H54 (cell line): Measurements from ENCODE around the gene TOMM22.

Experiments
- DNase-seq: peaks from one replicate; pipeline ENCODE4 v3.0.0; 2011; ENCODE audit warnings: low spot score, mixed read lengths; ENCODE audit not compliant: insufficient read length
- FAIRE-seq: peaks from 3 replicates; lab custom pipeline; 2011; peaks lifted over from hg19 to GRCh38; lab: Jason Lieb, UNC
- POLR2A ChIP-seq: IDR thresholded peaks from 2 replicates; pipeline ENCODE4 v1.6.1; 2011; ENCODE audit warnings: low read depth, mild to moderate bottlenecking, low read length

TOMM22 gene

DNA sequence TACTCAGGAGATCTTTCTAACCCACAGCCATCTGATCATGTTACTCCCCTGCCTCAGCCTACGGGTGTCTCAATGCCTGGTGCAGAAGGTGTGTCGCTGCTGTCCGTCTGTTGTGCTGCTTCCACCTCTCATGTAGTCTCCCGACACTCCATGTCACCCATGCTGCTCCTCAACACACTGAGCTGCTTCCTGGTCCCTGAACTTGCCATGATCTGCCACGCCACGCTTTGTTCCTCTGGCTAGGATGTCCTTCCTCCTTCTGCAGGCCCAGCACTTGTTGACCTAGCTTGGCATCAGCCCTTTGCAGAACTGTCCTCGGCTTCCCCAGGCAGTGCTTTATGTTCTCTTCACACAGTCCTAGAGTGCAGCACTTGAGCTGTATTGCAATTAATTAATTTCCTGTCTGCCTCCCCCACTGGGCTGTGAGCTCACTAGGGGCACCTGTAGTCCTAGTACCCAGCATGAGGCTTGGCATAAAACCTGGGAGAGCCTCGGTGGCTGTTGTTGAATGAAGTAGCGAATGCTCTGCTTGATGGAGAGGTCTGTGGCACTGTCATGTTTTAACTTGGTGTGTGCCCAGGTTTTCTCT is 33.5 kb downstream of the TOMM22 start:
- FAIRE-seq (no peak), DNase-seq (no peak)
- TF ChIP-seq POLR2A: no peak

DNA sequence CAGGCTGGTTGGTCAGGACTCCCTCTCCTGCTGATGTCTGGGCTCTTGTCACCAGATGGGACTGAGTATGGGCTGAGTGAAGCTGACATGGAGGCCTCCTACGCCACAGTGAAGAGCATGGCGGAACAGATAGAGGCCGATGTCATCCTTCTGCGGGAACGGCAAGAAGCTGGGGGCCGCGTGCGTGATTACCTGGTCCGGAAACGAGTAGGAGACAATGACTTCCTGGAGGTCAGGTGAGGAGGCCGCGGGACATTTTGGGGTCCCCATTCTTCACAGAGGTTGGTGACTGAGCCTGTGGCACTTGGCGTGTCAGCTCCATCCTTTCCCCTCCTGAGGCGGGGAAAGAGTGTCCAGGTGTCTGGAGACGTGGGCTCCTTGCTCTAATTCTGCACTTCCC is 34.1 kb downstream of the TOMM22 start:
- FAIRE-seq (no peak), DNase-seq (no peak)
- TF ChIP-seq POLR2A: no peak

DNA sequence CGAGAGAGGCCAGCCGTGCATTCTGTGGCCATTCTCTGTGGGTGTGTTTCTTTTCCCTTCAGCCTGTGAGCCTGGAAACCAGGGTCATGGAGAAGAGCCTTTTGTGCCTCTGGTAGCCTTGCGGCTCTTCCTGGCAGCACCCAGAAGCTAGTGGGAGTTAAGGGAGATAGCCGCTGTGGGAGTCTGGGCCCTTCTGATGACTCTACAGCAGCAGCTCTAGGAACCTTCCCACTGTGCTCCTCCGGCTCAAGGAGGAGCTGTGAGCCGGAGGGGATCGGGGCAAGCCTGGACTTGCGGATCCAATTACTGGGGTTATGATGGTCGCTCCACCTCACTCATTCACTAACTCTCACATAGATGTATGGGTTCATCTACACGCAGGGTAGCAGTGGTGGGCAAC is 34.5 kb downstream of the TOMM22 start:
- no peak for TF ChIP-seq POLR2A
- DNase-seq (no peak), FAIRE-seq (no peak)

DNA sequence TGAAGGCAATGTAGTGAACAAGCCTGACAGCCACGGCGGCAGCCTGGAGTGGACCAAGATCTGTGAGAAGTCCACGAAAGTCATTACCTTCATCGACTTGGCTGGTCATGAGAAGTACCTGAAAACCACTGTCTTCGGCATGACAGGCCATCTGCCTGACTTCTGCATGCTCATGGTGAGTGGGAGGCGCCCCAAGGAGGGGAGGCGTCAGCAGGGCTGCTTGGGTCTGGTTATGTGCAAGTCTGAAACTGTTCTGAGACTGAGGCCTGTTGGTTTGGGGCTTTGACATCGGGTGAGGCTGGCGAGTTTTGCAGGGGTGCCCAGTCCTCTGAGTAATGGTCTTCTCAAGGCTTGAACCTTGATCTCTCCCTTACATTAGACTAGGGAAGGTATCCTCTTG is 35.1 kb downstream of the TOMM22 start:
- no peak for DNase-seq
- no peak for FAIRE-seq
- no peak for TF ChIP-seq POLR2A

DNA sequence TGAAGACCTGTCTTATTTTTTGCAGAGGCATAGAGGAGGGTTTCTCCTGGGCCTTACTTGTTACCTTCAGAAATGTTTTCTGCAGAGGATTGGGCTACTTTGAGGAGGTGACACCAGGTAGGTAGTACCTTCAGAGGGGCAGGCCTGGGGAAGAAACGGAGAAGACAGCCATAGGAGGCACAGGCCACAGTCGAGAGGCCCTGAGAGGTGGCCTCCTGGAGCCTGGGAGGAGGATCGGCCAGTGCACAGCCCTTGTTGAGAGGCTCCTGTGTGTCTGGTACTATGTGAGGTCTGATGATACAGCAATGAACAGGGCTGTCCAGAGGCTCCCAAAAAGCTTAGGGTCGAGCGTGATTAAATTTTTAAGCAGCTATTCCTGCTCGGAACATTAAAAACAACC is 35.5 kb downstream of the TOMM22 start:
- no peak for TF ChIP-seq POLR2A
- DNase-seq (no peak), FAIRE-seq (no peak)

DNA sequence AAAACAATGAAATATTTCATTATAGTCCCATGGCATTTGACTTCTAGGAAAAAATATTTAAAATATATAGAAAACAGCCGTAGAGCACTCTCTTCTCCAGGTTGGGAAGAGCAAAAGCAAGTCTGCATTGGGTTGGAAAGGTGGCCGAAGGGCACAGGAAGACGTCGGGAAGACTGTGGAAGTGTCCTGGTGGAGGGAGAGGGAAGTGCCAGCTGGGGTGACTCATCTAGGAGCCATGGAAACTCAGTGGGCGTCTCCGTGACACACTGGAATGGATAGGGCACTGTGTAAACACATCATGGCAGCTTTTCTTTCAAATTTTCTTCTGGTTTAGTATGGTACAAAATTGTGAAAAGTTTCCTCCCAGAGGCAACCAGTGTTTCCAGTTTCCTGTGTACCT is 36.7 kb downstream of the TOMM22 start:
- FAIRE-seq: peak; percentile 82
- DNase-seq: peak; percentile 71
- TF ChIP-seq POLR2A: no peak

DNA sequence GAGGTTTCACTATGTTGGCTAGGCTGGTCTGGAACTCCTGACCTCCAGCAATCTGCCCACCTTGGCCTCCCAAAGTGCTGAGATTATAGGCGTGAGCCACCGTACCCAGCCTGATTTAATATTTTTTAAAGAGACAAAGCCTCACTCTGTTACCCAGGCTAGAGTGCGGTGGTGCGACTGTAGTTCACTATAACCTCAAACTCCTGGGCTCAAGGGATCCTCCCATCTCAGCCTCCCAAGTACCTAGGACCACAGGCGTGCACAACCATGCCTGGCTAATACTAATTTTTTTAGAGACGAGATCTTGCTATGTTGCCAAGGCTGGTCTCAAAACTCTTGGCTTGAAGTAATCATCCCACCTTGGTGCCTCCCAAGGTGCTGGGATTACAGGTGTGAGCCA is 37.4 kb downstream of the TOMM22 start:
- no peak for TF ChIP-seq POLR2A
- FAIRE-seq (no peak), DNase-seq (no peak)

DNA sequence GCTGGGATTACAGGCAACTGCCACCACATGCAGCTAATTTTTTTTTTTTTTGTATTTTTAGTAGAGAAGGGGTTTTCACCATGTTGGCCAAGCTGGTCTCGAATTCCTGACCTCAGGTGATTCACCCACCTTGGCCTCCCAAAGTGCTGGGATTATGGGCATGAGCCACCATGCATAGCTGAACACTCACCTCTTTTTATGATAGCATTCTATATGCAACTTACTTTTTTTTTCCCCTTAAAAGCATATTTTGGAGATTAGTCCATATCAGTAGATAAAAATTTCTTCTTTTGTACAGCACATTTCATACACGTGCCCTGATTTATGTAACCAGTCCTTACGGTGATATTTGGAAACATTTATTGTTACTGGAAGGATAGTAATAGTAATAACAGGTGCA is 38.6 kb downstream of the TOMM22 start:
- FAIRE-seq (no peak), DNase-seq (no peak)
- no peak for TF ChIP-seq POLR2A

DNA sequence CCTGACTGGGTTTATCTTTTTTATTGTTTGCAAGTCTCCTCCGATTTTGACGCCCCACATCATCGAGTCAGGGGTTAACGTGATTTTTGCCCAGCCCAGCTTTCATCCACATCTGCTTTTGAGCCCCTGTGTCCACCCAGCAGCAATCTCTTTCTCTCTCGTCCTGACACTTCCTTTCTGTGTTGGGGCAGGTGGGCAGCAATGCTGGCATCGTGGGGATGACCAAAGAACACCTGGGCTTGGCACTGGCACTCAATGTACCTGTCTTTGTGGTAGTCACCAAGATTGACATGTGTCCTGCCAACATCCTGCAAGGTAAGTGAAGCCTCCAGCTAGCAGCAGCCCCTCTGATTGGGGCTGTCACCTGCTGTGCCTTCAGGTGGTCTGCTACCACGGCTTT is 39.8 kb downstream of the TOMM22 start:
- TF ChIP-seq POLR2A: no peak
- FAIRE-seq (no peak), DNase-seq (no peak)

DNA sequence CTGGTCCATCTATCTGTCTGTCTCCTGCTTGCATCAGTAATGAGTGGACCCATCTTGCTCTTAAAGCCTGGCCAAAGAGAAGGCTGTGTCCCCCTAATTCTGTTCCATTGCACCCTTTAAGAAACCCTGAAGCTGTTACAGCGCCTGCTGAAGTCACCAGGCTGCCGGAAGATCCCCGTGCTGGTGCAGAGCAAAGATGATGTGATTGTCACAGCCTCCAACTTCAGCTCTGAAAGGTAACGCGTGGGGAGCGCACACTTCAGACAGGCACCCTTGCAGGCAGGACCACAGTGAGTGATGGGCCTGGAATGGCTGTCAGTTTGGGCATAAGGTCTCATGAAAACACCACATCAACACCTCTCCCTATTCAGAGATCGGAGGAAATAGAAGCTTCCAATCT is 42.4 kb downstream of the TOMM22 start:
- no peak for FAIRE-seq
- no peak for DNase-seq
- TF ChIP-seq POLR2A: no peak

DNA sequence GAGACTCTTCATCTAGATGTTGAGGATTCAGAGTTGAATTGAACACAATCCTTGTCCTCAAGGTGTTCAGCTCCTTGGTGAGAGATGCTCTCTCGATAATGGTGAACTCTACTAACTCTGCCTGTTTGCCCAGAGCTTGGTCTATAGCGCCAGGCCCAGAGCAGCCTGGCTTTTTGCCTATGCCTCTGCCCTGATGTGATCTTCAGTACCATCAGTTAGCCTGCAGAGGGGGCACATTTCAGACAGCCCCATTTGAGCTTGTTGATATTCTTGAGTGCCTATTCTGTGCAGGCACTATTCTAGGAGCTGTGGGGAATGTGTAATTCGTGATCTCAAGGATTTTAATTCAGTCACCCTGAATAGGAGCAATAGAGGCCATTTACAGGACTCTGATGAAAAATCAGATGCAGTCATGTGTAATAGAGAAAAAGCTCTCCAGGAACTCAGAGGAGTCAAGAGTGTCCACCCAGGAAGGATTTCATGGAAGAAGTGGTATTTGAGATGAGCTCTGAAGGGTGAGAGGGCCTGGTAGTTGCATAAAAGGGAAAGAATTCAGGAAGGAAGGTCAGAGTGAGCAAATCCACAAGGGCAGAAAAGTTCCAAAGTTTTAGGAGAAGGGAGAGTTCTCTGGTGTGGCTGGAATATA is 43.3 kb downstream of the TOMM22 start:
- no peak for FAIRE-seq

DNA sequence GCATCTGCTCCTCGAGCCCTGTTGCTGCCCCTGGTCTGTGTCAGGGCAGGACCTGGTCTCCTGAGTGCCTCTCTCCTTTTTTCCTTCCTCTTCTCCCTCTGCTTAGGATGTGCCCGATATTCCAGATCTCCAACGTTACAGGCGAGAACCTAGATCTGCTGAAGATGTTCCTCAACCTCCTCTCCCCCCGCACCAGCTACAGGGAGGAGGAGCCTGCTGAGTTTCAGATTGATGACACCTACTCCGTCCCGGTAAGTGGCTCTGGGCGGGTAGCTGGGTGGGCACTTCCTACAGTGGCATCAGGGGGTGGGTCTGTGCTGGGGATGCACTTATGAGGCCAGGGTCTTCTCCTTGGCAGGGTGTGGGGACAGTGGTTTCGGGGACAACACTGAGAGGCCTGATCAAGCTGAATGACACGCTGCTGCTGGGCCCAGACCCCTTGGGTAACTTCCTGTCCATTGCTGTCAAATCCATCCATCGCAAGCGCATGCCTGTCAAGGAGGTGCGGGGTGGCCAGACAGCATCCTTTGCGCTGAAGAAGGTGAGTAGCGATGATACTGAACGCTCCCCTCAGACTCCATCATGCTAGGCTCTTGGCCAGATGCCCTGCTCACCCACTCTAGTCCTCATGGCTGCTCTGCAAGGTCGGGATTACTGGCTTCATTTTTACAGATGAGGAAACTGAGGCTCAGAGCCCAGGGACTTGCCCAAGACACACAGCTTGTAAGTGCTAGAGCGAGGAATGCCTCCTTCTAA is 44.3 kb downstream of the TOMM22 start:
- FAIRE-seq (no peak), DNase-seq (no peak)
- TF ChIP-seq POLR2A: no peak

More for the DNA sequence above, 43.3 kb downstream of the TOMM22 start:
- DNase-seq: no peak
- TF ChIP-seq POLR2A: no peak

DNA sequence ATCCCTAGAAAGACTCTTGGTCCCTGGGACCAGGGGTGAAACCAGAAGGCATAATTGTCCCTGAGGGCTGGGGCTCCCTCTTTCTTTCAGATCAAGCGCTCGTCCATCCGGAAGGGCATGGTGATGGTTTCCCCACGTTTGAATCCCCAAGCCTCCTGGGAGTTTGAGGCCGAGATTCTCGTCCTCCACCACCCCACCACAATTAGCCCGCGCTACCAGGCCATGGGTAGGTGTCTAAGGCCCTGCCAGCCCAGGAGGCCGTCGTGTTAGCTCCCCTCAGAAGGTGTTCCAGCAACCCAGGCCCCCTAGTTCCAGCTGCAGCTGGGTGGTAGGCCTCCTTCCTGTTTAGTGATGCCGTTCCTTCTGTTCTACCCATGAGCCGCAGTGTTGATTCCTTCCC is 45.4 kb downstream of the TOMM22 start:
- TF ChIP-seq POLR2A: no peak
- DNase-seq (no peak), FAIRE-seq (no peak)
